Panc1 (cell line): ENCODE data around the gene NEGR1. TPM values are rescaled to one million over a fixed set of nuclear protein-coding genes. Genes with fewer than 3 reads are reported as not detected.

Experiments used
- ATAC-seq: fragments of 200-7000 bp; cut with Tn5 transposase; 2 replicates; pipeline ENCODE4 v1.9.1; 2020; ENCODE audit warnings: mild to moderate bottlenecking, moderate library complexity
- BruUV-seq: library from RNA; stranded (reverse); fragments of 400-500 nt; replicated peaks from 2 replicates; lab custom pipeline; 2021; lab: Mats Ljungman, UMichigan
- CTCF ChIA-PET: fragments of 300-600 bp; sonication (Branson Sonifier 250); formaldehyde crosslinking; loops from one replicate; lab custom pipeline; 2022; ENCODE audit warnings: antibody characterized with exemption; lab: Charles Lee
- POLR2A ChIA-PET: fragments of 300-600 bp; sonication (Branson Sonifier 250); formaldehyde crosslinking; loops from one replicate; lab custom pipeline; 2022; ENCODE audit warnings: antibody characterized with exemption; lab: Charles Lee
- DNase-seq: peaks from one replicate; pipeline ENCODE4 v3.0.0-alpha.2; 2010; ENCODE audit warnings: low read depth, low spot score
- H3K27ac ChIP-seq: 2 replicates; pipeline ENCODE4 v1.5.1; 2011; ENCODE audit warnings: mild to moderate bottlenecking, low read length, inconsistent platforms
- H3K27me3 ChIP-seq: fragments of 200-500 bp; sonication (Bioruptor generic); 2 replicates; pipeline ENCODE4 v1.6.0; 2014; ENCODE audit warnings: low read length, inconsistent platforms; ENCODE audit not compliant: control insufficient read depth, insufficient read depth
- H3K36me3 ChIP-seq: fragments of 200-500 bp; sonication (Bioruptor generic); 2 replicates; pipeline ENCODE4 v1.5.1; 2014; ENCODE audit warnings: inconsistent platforms, mild to moderate bottlenecking, low read length, moderate library complexity; ENCODE audit not compliant: control insufficient read depth, insufficient read depth
- H3K4me1 ChIP-seq: 2 replicates; pipeline ENCODE4 v1.5.1; 2011; ENCODE audit warnings: inconsistent platforms, mild to moderate bottlenecking, low read length, moderate library complexity; ENCODE audit not compliant: control insufficient read depth, insufficient read depth
- H3K4me3 ChIP-seq, 2 experiments: 2 replicates each; pipeline ENCODE4 v1.5.1; 2011 to 2012; ENCODE audit warnings: low read depth in 2 of 2, low read length in 2 of 2, mild to moderate bottlenecking in 2 of 2, inconsistent platforms in 1 of 2, moderate library complexity in 1 of 2
- H3K9me3 ChIP-seq: fragments of 200-500 bp; sonication (Bioruptor generic); 2 replicates; pipeline ENCODE4 v1.5.1; 2014; ENCODE audit warnings: low read depth, mild to moderate bottlenecking, inconsistent platforms, low read length, moderate library complexity; ENCODE audit not compliant: control insufficient read depth, insufficient read depth
- CTCF ChIP-seq: fragments of 450-650 bp; IDR thresholded peaks from 2 replicates; pipeline ENCODE4 v1.5.1; 2017; ENCODE audit warnings: mild to moderate bottlenecking
- POLR2AphosphoS5 ChIP-seq: IDR thresholded peaks from 2 replicates; pipeline ENCODE4 v1.6.1; 2012; ENCODE audit warnings: mild to moderate bottlenecking, low read depth, low read length, moderate library complexity
- REST ChIP-seq, 2 experiments: IDR thresholded peaks; 2 replicates each; pipeline ENCODE4 v1.6.1; 2011 to 2012; ENCODE audit warnings: low read depth in 2 of 2, control low read depth in 1 of 2, low read length in 1 of 2, mild to moderate bottlenecking in 1 of 2, moderate library complexity in 1 of 2; ENCODE audit not compliant: insufficient read depth in 1 of 2
- SIN3A ChIP-seq: IDR thresholded peaks from 2 replicates; pipeline ENCODE4 v1.6.1; 2012; ENCODE audit warnings: low read depth, mild to moderate bottlenecking, low read length, moderate library complexity, borderline replicate concordance; ENCODE audit not compliant: insufficient read depth
- TCF7L2 ChIP-seq: IDR thresholded peaks from 2 replicates; pipeline ENCODE4 v1.6.1; 2011; ENCODE audit warnings: mild to moderate bottlenecking, low read depth, low read length, inconsistent platforms
- in situ Hi-C: cut with HindIII; loops from 2 replicates; pipeline ENCODE4 v1.10.0; 2016; ENCODE audit warnings: low sequenced_read_pairs, low pct_unique_long_range_greater_than_20kb
- intact Hi-C: fragments of 100-400 bp; cut with micrococcal nuclease; formaldehyde crosslinking; loops from one replicate; pipeline ENCODE4 v1.10.0; 2022; ENCODE audit not compliant: unreplicated experiment
- total RNA-seq: library from RNA; stranded (reverse); gene quantifications from one replicate; pipeline ENCODE4 v1.2.1, GENCODE V29; 2021; ENCODE audit not compliant: unreplicated experiment

The NEGR1 gene
- total RNA-seq, 1 experiment from 2014 or later = 2.7 TPM

- H3K36me3 ChIP-seq = no peaks in the 10 kb centered on the region
- intact Hi-C loops (no loop called here), in situ Hi-C loops (no loop called here)
- no peak overlapping the region for H3K27ac ChIP-seq
- DNase-seq (no peak), ATAC-seq (no peak)
- BruUV-seq = no TSS peak
- no peak for TF ChIP-seq SIN3A
- no peak for TF ChIP-seq REST (IDR thresholded peaks at IDR 0.05; ENCODE audit: insufficient read depth in 1 of 2, low read depth in 2 of 2, low read length in 1 of 2)
- TF ChIP-seq CTCF = no peak
- no peak for TF ChIP-seq TCF7L2
- no peak for TF ChIP-seq POLR2AphosphoS5
- no peak overlapping the region for H3K4me3 ChIP-seq
- H3K9me3 ChIP-seq = no peaks in the 10 kb centered on the region
- no peaks in the 10 kb centered on the region for H3K27me3 ChIP-seq
- CTCF ChIA-PET = no interaction called here
- H3K4me1 ChIP-seq = no peaks in the 10 kb centered on the region
- POLR2A ChIA-PET = no interaction called here
Measured at GRCh38 chr1:71784241-71784640, 498.1 kb downstream of the NEGR1 start.

- H3K27me3 ChIP-seq = no peaks in the 10 kb centered on the region
- ChIA-PET POLR2A (no interaction called here), CTCF (no interaction called here)
- H3K36me3 ChIP-seq = no peaks in the 10 kb centered on the region
- TF ChIP-seq CTCF = no peak
- no peak for TF ChIP-seq REST (IDR thresholded peaks at IDR 0.05; ENCODE audit: insufficient read depth in 1 of 2, low read depth in 2 of 2, low read length in 1 of 2)
- TF ChIP-seq TCF7L2 = no peak
- no peak for TF ChIP-seq POLR2AphosphoS5
- TF ChIP-seq SIN3A = no peak
- H3K4me3 ChIP-seq = no peak overlapping the region
- in situ Hi-C loops (no loop called here), intact Hi-C loops (no loop called here)
- no TSS peak for BruUV-seq
- H3K27ac ChIP-seq = no peak overlapping the region
- no peak for ATAC-seq
- H3K4me1 ChIP-seq = no peaks in the 10 kb centered on the region
- H3K9me3 ChIP-seq = no peaks in the 10 kb centered on the region
- DNase-seq = no peak
Measured at GRCh38 chr1:71783071-71783470, 499.3 kb downstream of the NEGR1 start.
